ENCODE results near the gene FHAD1. TPM values are rescaled to one million over a fixed set of nuclear protein-coding genes. Genes with fewer than 3 reads are reported as not detected.

FHAD1 gene
- total RNA-seq, 4 donors from 2014 or later: not detected

- no peaks in the 10 kb centered on the region for H3K4me1 ChIP-seq
- intact Hi-C loops (cut with DNase I; ENCODE audit: low total_unique reads) (no loop called here), in situ Hi-C loops (cut with MboI; ENCODE audit: low sequenced_read_pairs in 4 of 4) (no loop called here)
- ATAC-seq: no peak
- TF ChIP-seq CTCF (IDR thresholded peaks at IDR 0.05 in 4 of 5, conservative IDR thresholded peaks at IDR 0.05 in 1 of 5) (no peak), POLR2A (IDR thresholded peaks at IDR 0.05) (no peak)
- no peak for DNase-seq
- no peaks in the 10 kb centered on the region for H3K9me3 ChIP-seq
- no peak overlapping the region for H3K4me3 ChIP-seq
- H3K27me3 ChIP-seq: peaks cover 0 to 3% (median 0%) of the 10 kb centered on the region in 3 donors
- no peaks in the 10 kb centered on the region for H3K36me3 ChIP-seq
- H3K27ac ChIP-seq: no peak overlapping the region
These were observed 104.3 kb downstream of the FHAD1 start for GRCh38 chr1:15351310-15351709.

GRCh38 chr1:15352128-15352957 lies 105.3 kb downstream of the FHAD1 start:
- ATAC-seq (no peak), DNase-seq (no peak)
- intact Hi-C loops (cut with DNase I; ENCODE audit: low total_unique reads) (no loop called here), in situ Hi-C loops (cut with MboI; ENCODE audit: low sequenced_read_pairs in 4 of 4) (no loop called here)
- no peak overlapping the region for H3K4me3 ChIP-seq
- no peaks in the 10 kb centered on the region for H3K4me1 ChIP-seq
- H3K9me3 ChIP-seq: no peaks in the 10 kb centered on the region
- no peaks in the 10 kb centered on the region for H3K27me3 ChIP-seq
- no peak overlapping the region for H3K27ac ChIP-seq
- no peaks in the 10 kb centered on the region for H3K36me3 ChIP-seq
- no peak for TF ChIP-seq CTCF (IDR thresholded peaks at IDR 0.05 in 4 of 5, conservative IDR thresholded peaks at IDR 0.05 in 1 of 5)
- no peak for TF ChIP-seq POLR2A (IDR thresholded peaks at IDR 0.05)

- Histone ChIP-seq H3K4me1 (no peaks in the 10 kb centered on the region), H3K36me3 (no peaks in the 10 kb centered on the region), H3K27ac (no peak overlapping the region), H3K27me3 (no peaks in the 10 kb centered on the region), H3K4me3 (no peak overlapping the region), H3K9me3 (no peaks in the 10 kb centered on the region)
- in situ Hi-C loops (cut with MboI; ENCODE audit: low sequenced_read_pairs in 4 of 4) (no loop called here), intact Hi-C loops (cut with DNase I; ENCODE audit: low total_unique reads) (no loop called here)
- no peak for ATAC-seq
- TF ChIP-seq POLR2A (IDR thresholded peaks at IDR 0.05): no peak
- TF ChIP-seq CTCF (IDR thresholded peaks at IDR 0.05 in 4 of 5, conservative IDR thresholded peaks at IDR 0.05 in 1 of 5): no peak
- no peak for DNase-seq
These were observed 107.0 kb downstream of the FHAD1 start for GRCh38 chr1:15353839-15354579.

GRCh38 chr1:15354580-15354965 lies 107.5 kb downstream of the FHAD1 start:
- intact Hi-C loops (cut with DNase I; ENCODE audit: low total_unique reads): no loop called here
- no peak for DNase-seq
- no peaks in the 10 kb centered on the region for H3K4me1 ChIP-seq
- TF ChIP-seq POLR2A (IDR thresholded peaks at IDR 0.05) (no peak), CTCF (IDR thresholded peaks at IDR 0.05 in 4 of 5, conservative IDR thresholded peaks at IDR 0.05 in 1 of 5) (no peak)
- ATAC-seq: no peak
- no peaks in the 10 kb centered on the region for H3K36me3 ChIP-seq
- no peak overlapping the region for H3K27ac ChIP-seq
- no peak overlapping the region for H3K4me3 ChIP-seq
- no peaks in the 10 kb centered on the region for H3K27me3 ChIP-seq
- no peaks in the 10 kb centered on the region for H3K9me3 ChIP-seq
- in situ Hi-C loops (cut with MboI; ENCODE audit: low sequenced_read_pairs in 4 of 4): no loop called here
